ENCODE results near the gene IGSF22. TPM values are rescaled to one million over a fixed set of nuclear protein-coding genes. Genes with fewer than 3 reads are reported as not detected.

The IGSF22 gene
- total RNA-seq, 1 donor from 2014 or later, result not detected

DNA sequence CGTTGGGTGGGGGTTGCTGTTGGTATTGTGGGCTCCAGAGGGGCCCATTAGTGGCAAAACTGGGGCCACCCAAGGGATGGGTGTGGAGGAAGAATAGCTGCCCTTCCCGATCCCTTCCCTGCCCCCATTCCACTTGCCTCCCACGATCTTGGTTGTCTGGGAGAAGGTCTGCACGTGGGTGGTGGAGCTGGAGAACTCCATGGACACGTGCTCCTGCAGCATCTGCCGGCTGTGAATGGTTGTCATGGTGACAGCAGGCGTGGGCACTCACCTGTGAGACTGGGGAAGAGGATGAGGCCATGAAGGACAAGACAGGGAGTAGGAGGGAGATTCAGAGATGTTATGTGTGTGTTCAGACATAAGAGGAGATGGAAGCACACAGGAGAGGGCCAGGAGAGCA lies 2.0 kb downstream of the IGSF22 start:
- Histone ChIP-seq H3K36me3 (no peaks in the 10 kb centered on the region), H3K27me3 (no peaks in the 10 kb centered on the region), H3K4me1 (peaks cover 3 to 4% of the 10 kb centered on the region in 2 donors), H3K27ac (no peak overlapping the region), H3K9me3 (no peaks in the 10 kb centered on the region), H3K4me3 (no peak overlapping the region)
- intact Hi-C loops (cut with DNase I), result loop anchor here (5.0 to 10.0 kb wide), 2 partner anchors 92 to 709 kb away; partner anchors contain the start of genes SERGEF and SPTY2D1
- DNase-seq (ENCODE audit: low spot score in 2 of 2), result no peak
- TF ChIP-seq, protein P1, sequence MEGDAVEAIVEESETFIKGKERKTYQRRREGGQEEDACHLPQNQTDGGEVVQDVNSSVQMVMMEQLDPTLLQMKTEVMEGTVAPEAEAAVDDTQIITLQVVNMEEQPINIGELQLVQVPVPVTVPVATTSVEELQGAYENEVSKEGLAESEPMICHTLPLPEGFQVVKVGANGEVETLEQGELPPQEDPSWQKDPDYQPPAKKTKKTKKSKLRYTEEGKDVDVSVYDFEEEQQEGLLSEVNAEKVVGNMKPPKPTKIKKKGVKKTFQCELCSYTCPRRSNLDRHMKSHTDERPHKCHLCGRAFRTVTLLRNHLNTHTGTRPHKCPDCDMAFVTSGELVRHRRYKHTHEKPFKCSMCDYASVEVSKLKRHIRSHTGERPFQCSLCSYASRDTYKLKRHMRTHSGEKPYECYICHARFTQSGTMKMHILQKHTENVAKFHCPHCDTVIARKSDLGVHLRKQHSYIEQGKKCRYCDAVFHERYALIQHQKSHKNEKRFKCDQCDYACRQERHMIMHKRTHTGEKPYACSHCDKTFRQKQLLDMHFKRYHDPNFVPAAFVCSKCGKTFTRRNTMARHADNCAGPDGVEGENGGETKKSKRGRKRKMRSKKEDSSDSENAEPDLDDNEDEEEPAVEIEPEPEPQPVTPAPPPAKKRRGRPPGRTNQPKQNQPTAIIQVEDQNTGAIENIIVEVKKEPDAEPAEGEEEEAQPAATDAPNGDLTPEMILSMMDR (IDR thresholded peaks at IDR 0.05), result no peak

DNA sequence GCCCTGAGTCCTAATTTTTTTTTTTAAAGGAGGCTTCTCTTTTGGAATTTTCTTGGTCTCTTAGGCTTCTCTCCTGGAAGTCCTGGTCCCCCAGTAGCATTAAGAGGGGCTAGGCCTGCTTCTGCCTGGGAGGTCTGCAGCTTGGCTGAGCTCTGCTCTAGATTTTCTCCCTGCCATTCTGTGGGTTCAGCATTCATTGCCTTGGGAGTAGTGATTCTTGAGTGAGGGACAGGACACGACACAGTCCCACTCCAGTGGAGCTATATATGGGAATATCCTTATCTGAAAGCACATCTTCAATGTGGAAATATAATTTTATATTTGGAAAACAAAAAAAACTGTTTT lies 3.7 kb downstream of the IGSF22 start:
- Histone ChIP-seq H3K4me1 (peaks cover 3 to 4% of the 10 kb centered on the region in 2 donors), H3K36me3 (no peaks in the 10 kb centered on the region), H3K27ac (peak overlapping the region; percentile 75 to 81), H3K4me3 (peak overlapping the region in 1 of 2 donors; percentile 72), H3K27me3 (no peaks in the 10 kb centered on the region), H3K9me3 (no peaks in the 10 kb centered on the region)
- intact Hi-C loops (cut with DNase I), result loop anchor here (5.0 to 10.0 kb wide), 2 partner anchors 90 to 707 kb away; partner anchors contain the start of genes SERGEF and SPTY2D1
- TF ChIP-seq, protein P1 (IDR thresholded peaks at IDR 0.05), result no peak
- DNase-seq (ENCODE audit: low spot score in 2 of 2), result no peak

DNA sequence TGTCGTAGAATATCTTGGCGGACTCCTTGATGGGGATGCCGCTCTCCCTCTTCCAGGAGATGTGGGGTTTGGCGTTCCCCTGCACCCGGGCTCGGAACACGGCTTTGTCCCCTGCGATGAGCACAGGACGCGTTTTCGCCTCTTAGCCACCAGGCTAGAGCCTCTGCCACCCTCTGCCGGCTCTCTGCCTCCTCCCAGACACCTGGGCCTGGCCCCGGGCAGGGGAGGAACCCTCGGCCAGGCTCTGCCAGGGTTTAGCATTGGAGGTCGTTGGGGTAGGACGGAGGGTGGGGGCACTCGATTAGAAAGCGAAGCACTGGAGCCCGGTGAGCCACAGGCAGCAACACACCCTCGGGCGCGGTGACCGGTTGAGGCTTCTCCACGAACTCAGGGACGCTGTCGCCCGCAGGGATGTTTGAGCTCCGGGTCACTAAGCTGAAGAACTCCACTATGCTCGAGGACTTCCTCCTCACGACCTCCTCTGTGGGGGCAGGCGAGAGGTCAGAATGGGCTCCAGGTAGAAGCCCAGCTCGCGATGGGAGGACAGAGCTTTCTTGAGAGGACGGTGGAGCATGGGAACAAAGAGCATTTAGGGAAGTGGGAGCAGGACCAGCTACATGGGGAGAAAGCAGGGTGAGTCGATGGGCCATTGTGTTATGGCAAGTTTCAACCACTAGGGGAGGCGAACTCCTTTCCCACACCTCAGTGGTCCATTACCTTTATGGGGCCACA lies 4.3 kb downstream of the IGSF22 start:
- no peaks in the 10 kb centered on the region for H3K9me3 ChIP-seq
- H3K27me3 ChIP-seq, result no peaks in the 10 kb centered on the region
- no peak for DNase-seq (ENCODE audit: low spot score in 2 of 2)
- H3K4me3 ChIP-seq, result peak overlapping the region; percentile 61 to 72
- intact Hi-C loops (cut with DNase I), result loop anchor here (1.0 to 10.0 kb wide), 5 partner anchors 15 to 707 kb away; partner anchors contain the start of genes SERGEF, SPTY2D1, TMEM86A and UEVLD
- TF ChIP-seq, protein P1 (IDR thresholded peaks at IDR 0.05), result peak; percentile 56 to 83 (median 69)
- no peaks in the 10 kb centered on the region for H3K36me3 ChIP-seq
- H3K4me1 ChIP-seq, result peaks cover 3 to 4% of the 10 kb centered on the region in 2 donors
- H3K27ac ChIP-seq, result peak overlapping the region; percentile 75 to 81

DNA sequence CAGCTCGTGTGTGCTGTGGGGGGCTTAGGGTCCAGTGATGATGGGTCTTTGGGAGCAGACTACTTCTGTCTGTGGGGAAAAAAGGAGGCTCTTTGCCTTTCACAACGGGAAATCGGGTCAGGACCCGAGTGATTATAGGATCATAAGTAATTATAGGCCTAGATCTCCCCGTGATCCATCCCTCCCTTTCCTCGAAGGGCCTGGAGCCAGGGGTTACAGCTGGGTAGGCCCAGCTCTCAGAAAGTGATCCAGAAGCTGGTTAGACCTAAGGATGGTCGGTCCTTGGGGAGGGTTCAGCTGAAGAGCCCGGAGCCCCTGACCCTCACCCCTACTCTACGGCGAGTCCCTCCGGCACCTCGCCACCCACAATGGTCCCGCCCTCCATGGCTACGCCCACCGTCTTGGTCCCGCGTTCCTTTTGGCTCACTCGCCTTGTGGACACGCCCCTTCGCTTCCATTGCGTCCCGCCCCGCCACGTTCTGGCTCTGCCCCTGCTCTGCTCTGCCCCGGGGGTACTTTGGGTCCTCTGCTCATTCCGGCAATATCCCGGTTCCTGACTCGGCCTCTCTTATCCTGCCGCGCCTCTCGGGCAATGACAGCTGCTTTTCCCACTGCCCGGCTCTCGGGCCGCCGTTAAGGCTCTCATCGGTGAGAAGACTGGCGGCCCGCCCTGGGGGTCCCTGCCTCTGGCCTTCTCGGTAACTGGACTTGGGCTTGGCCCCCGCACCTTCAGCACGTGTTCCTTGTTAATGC lies 5.0 kb downstream of the IGSF22 start:
- Histone ChIP-seq H3K4me1 (peaks cover 3 to 4% of the 10 kb centered on the region in 2 donors), H3K9me3 (no peaks in the 10 kb centered on the region), H3K27me3 (no peaks in the 10 kb centered on the region), H3K27ac (peak overlapping the region; percentile 75 to 81), H3K4me3 (peak overlapping the region; percentile 61 to 72), H3K36me3 (no peaks in the 10 kb centered on the region)
- DNase-seq (ENCODE audit: low spot score in 2 of 2), result peak; percentile 43 to 94
- intact Hi-C loops (cut with DNase I), result loop anchor here (1.0 to 10.0 kb wide), 5 partner anchors 15 to 706 kb away; partner anchors contain the start of genes SERGEF, SPTY2D1, TMEM86A and UEVLD
- TF ChIP-seq, protein P1 (IDR thresholded peaks at IDR 0.05), result no peak

DNA sequence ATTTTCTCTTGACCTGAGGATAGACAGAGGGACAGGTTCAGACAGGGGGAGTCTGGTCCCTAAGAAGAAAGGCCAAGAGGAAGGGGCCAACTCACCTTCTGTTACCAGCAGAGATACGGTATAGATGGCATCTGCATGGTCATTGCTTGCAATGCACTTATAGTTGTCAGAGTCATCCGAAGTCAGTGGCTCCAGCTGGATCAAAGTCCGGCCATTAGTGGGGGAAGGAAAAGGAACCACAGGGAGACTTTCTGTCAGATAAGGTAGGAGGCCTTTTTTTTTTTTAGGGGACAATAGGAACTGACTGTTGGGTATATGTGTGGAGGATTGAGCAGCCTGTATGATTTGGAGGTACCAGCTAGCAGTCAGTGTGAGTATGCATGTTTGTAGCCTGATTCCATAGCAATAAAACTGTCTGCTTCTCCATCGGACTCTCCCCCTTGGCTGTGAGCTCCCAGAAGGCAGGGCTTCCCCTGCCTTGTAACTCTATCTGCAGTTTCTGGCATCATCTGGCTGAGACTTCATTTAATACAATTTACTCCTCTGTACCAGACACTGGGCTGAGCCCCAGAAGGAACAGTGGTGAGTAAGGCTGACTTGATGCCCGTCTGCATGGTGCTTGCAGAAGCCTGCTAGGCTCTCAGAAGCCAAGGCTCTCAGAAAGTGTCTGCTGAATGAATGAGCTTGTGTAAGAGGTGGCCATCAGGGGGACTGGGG lies 5.7 kb downstream of the IGSF22 start:
- intact Hi-C loops (cut with DNase I), result loop anchor here (2.0 to 10.0 kb wide), 4 partner anchors 21 to 705 kb away; partner anchors contain the start of genes SERGEF, SPTY2D1, TMEM86A and UEVLD

More for the DNA sequence above, 5.7 kb downstream of the IGSF22 start:
- peak overlapping the region; percentile 75 to 81 for H3K27ac ChIP-seq
- DNase-seq (ENCODE audit: low spot score in 2 of 2), result no peak
- no peaks in the 10 kb centered on the region for H3K9me3 ChIP-seq
- TF ChIP-seq, protein P1 (IDR thresholded peaks at IDR 0.05), result no peak
- peak overlapping the region; percentile 61 to 72 for H3K4me3 ChIP-seq
- peaks cover 3 to 4% of the 10 kb centered on the region in 2 donors for H3K4me1 ChIP-seq
- H3K27me3 ChIP-seq, result no peaks in the 10 kb centered on the region
- H3K36me3 ChIP-seq, result no peaks in the 10 kb centered on the region

All from ascending aorta (tissue), 2 donors.